ENCODE results near the gene IL22RA2.

GRCh38 chr6:137202078-137202477 is 28.6 kb upstream of the IL22RA2 start:
- TF ChIP-seq POLR2A (conservative IDR thresholded peaks at IDR 0.05) (no peak), POLR2AphosphoS5 (IDR thresholded peaks at IDR 0.05; ENCODE audit: control insufficient read depth, insufficient read depth, low read depth, low read length) (no peak)

Data from K562 (cell line).